GM21825 (cell line): ENCODE measurements around the gene IMP3.
"Not testable (repeated sequence)": the region's sequence is repeated elsewhere in the genome, so short reads cannot be mapped to it uniquely, and the experiment has no call there.

Source experiments
- ATAC-seq: cut with Tn5 transposase; IDR thresholded peaks from one replicate; pipeline ENCODE4 v1.9.1; 2021; ENCODE audit warnings: mild to moderate bottlenecking, moderate library complexity; ENCODE audit not compliant: unreplicated experiment

IMP3 gene, protein sequence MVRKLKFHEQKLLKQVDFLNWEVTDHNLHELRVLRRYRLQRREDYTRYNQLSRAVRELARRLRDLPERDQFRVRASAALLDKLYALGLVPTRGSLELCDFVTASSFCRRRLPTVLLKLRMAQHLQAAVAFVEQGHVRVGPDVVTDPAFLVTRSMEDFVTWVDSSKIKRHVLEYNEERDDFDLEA

DNA sequence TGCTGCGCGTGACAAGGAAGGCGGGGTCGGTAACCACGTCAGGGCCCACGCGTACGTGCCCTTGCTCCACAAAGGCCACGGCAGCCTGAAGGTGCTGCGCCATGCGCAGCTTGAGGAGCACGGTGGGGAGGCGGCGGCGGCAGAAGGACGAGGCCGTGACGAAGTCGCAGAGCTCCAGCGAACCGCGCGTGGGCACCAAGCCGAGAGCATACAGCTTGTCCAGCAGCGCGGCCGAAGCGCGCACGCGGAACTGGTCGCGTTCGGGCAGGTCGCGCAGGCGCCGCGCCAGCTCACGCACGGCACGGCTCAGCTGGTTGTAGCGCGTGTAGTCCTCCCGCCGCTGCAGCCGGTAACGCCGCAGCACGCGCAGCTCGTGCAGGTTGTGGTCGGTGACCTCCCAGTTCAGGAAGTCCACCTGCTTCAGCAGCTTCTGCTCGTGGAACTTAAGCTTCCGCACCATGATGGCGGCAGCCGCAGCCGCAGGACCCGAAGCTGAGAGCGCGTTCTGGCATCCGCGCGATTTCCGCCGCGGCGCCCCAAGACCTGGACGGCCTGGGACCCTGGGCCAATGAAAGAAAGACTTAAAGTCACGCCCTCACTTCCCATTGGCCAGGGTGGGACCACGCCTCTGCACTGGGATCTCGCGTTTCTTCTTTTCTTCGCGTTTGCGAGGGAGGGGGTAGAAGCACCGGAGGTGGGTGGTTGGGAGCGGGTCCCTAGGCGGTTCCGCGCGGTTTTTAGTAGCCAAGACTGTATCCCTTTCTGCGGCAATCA lies at the start of gene IMP3:
TSS of gene IMP3 (minus strand) at position 516 of the 774 bp plus-strand sequence. CDS start at position 460, 56 bp downstream.
- ATAC-seq = peak; percentile 81

DNA sequence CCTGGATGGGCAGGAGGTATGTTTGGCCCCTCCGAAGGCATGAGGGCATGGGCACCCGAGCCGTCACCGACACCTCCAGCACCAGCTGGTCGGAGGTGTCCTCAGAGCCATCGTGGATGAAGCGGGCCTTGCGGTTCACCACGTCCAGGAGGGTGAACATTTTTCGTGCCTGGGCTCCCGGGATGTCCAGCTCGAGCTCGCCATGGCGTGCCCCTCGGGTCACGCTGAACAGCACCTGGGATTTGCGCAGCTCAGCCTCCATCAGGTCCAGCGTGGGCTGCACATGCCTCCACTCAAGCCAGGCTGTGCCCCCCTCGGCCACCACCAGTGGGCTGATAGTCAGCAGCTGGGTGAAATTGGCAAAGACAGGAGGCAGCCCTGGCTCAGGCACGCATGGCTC lies 49.4 kb upstream of the IMP3 start:
- ATAC-seq = not testable (repeated sequence)

DNA sequence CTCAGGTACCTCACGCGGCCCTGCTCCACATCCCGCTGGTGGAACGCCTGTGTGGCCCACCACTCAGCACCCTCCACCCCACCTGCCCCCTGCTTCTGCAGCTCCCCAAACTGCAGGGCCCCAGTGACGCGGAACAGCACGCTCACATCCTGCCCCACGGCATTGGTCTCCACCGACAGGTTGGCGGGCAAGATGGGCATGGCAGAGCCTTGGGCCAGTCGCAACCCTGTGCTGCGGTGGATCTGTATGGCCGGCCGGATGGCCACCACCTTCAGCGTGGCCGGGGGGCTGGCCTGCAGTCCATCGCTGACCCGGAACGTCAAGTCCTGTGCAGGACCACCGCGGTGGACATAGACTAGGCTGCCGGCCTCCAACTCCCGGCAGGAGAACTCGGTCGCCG lies 48.8 kb upstream of the IMP3 start:
- ATAC-seq = no peak

DNA sequence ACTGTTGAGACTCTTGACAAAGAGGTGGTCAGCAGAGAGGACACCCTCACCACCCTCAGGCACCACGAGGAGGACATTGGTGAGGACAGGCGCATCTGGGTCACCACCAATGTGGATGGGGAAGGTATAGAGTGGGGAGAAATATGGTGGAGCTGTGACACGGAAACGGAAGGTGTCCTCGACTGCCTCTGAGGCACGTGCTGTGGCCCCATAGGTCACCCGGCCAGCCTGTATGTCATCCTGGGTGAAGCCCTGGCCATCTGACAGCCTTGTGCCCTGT lies 48.2 kb upstream of the IMP3 start:
- no peak for ATAC-seq

DNA sequence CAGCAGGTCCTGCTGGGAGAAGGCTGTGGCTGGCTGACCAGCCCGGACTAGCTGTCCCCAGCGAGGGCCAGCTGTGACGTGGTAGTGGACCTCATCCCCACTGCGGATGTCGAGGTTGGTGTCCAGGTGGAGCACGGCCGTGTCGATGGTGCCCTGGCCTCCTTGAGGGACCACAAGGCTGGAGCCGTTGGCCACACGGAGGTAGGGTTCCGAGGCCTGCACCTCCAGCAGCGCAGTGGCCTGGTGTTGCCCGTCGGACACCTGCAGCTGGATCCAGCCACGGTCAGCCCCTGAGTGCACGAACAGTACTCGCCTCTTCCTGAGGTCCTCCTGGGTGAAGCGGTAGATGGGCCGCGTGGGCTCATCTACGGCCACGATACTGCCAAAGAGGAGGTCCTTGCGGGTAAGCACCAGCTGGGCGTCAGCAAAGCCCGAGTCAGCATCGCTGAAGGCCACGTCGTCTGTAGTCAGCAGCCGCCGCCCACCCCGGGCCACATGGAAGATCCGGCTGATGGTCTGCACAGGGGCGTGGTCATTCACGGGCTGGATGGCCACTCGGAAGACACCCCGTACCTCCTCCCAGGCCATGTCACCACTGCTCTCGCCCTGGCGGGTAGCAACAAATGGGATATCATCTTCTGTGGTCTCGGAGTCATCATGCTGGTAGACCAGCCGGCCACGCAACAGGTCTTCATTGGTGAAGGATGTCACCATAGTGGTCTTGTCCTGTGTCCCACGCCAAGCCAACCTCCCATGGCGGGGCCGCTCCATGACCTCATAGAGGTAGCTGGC lies 47.7 kb upstream of the IMP3 start:
- ATAC-seq = no peak

DNA sequence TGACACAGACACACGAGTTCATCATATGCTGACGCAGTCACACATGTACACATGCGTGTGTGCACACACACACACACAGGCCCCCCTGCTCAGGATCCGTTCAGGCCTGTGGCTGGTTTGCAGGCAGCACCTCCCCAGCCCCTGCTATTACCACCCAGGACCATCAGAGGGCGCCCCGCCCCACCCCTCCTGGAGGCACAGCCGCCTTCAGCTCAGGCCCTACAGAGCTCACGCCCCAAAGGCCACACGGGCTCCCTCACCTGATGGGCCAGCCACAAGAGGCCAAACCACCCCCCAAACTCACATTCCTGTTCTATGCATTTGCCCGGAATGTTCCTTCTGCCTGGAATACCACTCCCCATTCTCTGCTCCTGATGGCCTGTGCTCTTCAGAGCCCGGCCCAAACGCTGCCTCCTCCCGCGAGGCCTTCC lies 46.2 kb upstream of the IMP3 start:
- not testable (repeated sequence) for ATAC-seq

DNA sequence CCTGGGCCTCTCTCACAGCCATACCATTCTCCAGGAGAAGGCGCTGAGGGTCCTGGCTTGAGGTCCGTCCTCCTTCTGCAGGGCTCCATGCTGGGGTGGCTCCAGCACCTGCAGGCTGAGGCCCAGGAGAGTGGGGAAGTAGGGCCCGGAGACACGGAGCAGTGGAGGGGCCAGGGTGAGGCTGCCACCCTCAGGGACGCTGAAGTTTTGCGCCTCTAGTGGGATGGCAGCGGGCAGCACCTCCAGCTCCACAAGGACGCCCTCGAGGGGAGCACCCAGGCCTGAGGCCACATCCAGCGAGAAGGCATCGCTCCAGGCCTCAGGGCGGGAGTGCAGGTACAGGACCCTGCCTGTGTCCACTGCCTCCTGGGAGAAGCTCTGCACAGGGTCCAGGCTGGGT lies 45.2 kb upstream of the IMP3 start:
- no peak for ATAC-seq

DNA sequence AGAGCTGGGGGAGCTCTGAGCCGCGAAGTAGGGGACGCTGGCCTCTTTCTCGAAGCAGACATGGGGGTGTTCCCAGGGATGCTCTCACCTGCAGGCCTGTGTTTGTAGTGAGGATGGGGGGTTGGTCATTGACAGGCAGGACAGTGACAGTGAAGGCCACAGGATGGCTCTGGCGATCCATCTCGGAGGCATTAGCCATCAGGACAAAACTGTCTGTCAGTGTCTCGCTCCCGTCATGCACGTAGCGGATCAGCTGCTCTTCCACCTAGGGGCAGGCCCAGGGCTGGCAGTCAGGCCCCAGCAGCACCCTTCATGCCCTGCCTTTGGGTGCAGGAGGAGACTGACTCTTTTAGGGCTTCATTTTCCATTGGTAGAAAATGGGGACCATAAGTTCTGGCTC lies 44.6 kb upstream of the IMP3 start:
- ATAC-seq = no peak

DNA sequence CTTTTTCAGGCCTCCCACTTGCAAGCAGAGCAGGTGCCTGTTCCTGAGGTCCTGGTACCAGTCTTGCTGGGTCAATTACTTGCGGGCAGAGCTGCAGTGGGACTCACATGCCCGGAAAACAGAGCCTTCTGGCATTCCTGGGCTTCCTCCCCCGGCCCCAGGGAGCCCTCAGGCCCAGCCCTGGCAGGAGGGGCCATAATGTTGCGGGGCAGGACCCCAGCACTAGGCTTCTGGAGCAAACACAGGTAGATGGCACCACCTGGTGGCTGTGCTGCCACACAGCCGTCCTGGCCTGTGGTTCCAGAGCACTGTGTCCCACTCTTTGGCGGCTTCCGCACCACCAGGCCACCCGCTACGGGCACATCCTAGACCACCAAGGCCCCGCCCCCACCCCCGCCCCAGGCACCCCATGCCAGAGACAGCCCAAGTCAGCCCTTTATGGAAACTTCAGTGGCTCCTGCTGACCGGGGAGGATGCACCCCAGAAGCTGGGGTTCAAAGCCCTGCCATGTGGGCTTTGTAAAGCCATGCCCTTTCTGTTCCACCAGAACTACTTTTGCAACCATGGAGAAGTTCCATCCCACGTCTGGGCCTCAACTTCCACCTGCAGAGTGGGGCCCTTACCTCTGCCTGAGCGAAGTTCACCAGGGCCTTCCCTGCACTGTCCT lies 43.8 kb upstream of the IMP3 start:
- not testable (repeated sequence) for ATAC-seq

DNA sequence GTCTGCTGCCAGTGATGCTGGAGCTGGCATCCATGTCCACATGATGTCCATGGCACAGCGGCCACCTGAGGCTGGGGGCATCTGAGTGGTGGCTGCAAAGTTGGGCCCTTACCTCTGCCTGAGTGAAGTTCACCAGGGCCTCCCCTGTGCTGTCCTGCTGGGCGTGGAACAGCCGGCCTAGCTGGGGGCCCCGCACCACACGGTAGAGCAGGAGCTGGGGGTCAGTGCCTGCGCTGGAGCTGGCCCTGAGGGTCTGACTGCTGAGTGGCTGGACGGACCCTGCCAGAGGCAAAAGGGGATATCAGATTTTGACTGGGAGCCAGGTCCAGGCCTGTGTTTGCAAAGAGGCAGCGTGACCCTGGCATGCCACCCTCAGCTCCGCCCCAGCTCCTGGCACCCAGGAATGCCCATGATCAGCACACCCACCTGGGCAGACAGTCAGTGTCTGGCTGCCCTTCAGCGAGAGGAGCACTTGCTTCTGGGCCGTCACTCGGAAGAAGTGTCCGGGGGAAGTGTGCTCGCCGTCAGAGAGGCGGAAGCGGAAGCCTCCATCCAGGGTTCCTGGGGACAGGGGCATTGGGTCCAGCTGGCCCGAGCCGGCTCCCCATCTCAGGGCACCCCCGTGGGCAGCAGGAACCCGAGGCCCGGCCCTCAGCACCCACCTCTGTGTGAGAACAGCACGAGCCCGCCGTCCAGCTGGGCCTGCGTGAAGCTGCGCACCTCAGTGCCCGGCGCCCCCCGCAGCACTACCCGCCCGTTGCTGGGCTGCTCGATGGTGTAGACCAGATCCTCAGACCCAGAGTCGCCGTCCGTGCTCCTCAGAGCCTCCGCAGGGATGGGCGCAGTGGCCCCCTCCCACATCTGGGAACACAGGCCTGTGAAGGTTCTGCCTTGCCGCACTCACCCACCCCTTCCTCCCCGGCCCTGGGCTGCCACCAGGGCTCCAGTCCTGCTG lies 42.4 kb upstream of the IMP3 start:
- no peak for ATAC-seq

DNA sequence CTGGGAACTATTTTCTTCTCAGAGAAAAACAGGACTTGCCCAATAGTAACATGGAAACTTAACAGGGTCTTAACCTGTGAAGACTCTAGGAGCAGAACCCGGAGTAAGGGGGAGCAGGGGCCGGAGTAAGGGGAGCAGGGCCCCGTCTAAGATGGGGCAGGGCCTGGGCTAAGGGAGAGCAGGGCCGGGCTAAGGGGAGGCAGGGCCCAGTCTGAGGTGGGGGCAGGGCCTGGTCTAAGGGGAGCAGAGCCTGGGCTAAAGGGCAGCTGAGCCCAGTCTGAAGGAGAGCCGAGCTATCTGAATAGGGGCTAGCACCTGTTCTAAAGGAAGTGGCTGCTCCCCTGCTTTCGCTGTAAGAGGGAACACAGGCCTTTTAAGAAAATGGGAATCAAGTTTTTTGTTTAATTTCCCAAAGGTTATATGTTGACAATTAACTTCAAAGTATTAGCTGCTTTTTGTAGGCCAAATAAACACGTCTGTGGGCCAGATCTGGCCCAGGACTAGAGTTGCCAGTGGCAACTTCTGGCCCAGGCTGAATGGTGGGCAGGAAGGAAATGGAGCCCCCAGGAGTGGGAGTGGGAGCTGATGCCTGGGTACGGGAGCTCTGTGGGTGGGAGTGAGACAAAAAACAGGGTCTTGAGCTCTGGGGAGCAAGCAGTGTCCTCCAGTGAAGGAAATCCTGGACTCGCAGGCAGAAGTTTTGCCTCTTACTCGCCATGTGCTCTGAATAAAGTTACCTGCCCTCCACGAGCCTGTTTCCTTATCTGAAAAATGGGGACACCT lies 40.2 kb upstream of the IMP3 start:
- no peak for ATAC-seq

DNA sequence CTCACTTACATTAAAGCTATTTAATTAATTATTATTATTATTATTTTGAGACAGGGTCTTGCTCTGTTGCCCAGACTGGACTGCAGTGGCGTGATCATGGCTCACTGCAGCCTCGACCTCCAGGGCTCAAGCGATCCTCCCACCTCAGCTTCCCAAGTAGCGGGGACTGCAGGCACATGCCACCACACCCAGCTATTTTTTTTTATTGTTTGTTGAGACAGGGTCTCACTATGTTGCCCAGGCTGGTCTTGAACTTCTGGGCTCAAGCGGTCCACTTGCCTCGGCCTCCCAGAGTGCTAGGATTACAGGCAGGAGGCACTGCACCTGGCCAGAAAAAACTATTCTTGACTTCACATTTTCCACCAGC lies 38.3 kb upstream of the IMP3 start:
- not testable (repeated sequence) for ATAC-seq

DNA sequence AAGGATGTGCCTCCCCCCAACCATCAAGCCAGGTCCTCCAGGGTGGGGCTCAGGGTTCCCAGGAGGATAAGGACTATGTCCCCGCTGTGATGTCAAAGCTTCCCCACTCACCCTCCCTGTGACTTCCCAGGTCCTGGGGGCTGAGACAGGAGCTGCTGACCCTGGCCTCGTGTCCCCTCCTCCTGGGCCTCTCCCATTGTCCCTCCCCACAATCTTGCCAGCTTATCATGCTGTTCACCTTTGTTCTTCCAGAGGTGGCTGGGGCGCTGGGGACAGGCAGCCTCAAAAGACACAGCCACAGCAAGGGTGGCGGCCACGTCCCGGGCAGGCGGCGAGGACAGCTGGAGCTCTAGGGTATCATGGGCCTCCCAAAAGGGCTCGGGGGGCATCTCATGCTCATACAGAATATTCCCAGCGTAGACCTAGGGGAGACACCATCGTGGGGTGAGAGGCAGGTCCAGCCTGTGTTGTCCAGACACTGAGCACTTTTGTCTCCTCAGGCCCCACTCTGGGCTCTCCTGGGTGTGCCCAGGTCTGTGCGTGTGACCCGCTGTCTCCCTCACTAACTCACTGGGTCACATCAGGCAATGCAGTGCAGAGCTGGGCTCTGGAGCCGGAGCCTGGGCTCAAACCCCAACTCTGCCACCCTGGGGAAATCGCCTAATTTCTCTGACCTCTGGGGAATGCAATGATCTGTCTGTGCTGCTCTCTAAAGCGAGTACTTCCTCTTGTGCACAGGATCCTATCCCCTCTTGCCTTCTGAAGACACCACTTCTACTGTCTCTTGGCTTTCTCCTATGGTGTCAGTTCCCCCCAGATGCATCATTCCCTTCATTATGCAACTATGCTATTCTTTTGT lies 37.7 kb upstream of the IMP3 start:
- ATAC-seq = no peak

DNA sequence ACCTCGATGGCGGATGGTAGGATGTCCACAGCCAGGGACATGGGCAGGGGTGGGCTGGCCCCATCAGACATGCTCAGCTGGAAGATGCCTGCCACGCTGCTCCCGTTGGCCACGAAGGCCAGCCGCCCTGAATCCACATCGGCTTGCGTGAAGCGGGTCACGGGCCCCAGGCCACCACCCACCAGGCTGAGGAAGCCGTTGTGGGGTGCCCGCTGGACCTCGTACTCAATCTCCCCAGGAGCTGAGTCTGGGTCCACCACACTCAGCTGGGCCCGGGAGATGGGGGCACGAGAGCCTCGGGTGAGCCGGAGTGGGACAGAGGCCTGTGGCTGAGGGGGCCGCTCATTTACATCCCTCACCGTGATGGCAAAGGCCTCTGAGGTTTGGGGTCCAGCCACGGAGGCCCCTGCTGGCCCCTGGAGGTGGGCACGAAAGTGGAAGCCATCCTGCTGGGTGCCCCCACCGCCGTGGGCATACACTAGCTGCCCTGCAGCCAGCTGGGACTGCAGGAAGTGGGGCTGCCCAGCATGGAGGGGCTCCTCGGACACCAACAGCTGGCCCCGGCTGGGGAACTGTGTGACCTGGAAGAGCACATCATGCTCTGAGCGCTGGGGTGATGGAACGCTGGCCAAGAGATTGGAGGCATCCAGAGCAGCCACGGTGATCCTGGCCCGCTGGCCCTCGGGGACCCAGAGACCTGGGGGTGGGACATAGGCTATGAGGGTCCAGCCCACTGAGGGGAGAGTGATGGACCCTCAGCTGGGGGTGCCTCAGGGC lies 36.9 kb upstream of the IMP3 start:
- no peak for ATAC-seq

DNA sequence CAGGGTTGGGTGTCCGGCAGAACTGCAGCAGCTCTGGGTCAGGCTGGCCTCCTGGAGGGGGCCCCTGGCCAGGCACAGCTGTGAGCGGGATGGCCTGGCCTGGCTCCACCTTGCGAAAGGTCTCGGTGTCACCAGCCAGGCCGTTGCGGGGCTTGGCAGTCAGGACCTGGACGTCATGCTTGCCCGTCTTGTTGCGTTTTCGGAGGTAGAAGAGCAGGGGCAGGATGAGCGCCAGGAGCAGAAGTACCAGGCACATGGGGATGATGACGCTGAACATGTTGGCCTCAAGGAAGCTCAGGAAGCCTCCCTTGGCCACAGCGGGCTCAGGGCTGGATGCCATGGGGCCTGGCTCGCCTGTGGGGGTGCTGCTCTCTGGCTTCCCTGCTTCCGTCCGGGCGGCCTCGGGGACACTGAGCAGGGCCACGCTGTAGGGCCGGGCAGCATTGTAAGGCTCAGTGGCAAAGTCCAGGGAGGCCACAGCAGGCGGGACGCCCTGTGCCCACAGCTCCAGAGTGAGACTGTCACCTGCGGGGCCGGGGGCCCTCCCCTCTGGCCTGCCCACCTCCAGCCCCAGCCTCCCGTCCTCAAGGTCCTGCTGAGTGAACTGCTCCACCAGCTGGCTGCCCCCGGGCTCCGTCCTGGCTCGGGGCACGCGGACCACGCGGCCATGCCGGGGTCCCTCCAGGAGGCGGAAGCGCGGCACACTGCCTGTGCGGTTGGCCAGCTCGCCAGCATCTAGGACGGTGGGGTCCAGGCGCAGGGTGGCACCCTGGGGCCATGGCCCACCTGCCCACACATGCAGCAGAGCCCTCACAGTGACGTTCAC lies 35.8 kb upstream of the IMP3 start:
- no peak for ATAC-seq

DNA sequence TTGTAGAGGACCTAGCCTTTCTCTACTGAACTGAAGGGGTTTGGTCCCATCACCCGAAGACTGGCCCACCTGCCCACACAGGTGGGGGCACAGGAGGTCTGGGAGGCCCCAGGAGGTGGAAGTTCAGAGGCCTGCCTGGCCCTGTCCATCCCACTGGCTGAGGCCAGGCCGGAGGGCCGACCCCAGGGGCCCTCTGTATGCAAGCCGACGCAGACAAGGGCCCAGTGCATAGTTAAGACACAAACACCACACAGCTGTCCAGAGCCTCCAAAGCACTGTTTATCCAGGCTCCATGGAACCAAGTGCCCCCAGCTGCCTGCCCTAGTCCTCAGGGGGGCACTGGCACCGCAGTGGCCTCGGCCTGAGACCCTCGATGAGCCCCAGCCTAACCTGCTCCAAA lies 34.3 kb upstream of the IMP3 start:
- no peak for ATAC-seq
